Gastroesophageal sphincter (tissue), 3 donors: ENCODE data around the gene MFSD8.

ENCODE experiments used
- POLR2A ChIP-seq, 2 donors: fragments of 450-650 bp; IDR thresholded peaks; one replicate each; pipeline ENCODE4 v1.6.1; 2017; ENCODE audit warnings: antibody characterized with exemption in 2 of 2, mild to moderate bottlenecking in 2 of 2, moderate library complexity in 1 of 2
- POLR2AphosphoS5 ChIP-seq: sonication (generic); formaldehyde crosslinking; IDR thresholded peaks from one replicate; pipeline ENCODE4 v1.6.1; 2017; ENCODE audit warnings: antibody characterized with exemption
- TF ChIP-seq, protein P1 (sequence below), 4 experiments: fragments of 200-600 bp in 2 of 4; fragments of 450-650 bp in 2 of 4; sonication (generic) in 1 of 4; IDR thresholded peaks; one replicate each; pipeline ENCODE4 v1.5.1; 2017 to 2019; ENCODE audit warnings: antibody characterized with exemption in 4 of 4, mild to moderate bottlenecking in 2 of 4, moderate library complexity in 2 of 4

DNA sequence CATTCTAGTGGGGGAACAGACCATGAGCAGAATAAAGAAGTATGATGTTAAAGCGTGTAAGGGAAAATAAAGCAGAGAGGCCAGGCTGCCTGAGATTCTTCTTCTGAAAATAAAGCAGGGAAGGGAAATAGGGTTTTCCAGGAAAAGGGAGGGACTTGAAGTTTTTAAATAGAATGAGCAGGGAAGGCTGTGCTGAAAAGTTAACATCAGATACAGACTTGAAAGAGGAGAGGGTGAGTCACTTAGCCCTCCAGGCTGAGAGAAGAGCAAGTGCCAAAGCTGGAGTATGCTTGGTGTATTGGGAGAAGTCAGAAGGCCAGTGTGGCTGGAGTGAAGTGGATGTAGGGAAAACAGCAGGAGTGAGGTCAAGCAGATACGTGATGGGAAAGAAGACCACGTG lies 94.3 kb downstream of the MFSD8 start:
- TF ChIP-seq, protein P1, sequence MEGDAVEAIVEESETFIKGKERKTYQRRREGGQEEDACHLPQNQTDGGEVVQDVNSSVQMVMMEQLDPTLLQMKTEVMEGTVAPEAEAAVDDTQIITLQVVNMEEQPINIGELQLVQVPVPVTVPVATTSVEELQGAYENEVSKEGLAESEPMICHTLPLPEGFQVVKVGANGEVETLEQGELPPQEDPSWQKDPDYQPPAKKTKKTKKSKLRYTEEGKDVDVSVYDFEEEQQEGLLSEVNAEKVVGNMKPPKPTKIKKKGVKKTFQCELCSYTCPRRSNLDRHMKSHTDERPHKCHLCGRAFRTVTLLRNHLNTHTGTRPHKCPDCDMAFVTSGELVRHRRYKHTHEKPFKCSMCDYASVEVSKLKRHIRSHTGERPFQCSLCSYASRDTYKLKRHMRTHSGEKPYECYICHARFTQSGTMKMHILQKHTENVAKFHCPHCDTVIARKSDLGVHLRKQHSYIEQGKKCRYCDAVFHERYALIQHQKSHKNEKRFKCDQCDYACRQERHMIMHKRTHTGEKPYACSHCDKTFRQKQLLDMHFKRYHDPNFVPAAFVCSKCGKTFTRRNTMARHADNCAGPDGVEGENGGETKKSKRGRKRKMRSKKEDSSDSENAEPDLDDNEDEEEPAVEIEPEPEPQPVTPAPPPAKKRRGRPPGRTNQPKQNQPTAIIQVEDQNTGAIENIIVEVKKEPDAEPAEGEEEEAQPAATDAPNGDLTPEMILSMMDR (IDR thresholded peaks at IDR 0.05), result no peak
- TF ChIP-seq POLR2AphosphoS5 (no peak), POLR2A (IDR thresholded peaks at IDR 0.05) (no peak)
